NCI-H82 treated with DMSO at 0.1 percent for 48 hours (cell line): ENCODE results near the gene GALNT2.

ENCODE experiments used
- DNase-seq: peaks from one replicate; lab custom pipeline; 2025; ENCODE audit not compliant: unreplicated experiment; lab: John Stamatoyannopoulos, UW

Gene GALNT2

DNA sequence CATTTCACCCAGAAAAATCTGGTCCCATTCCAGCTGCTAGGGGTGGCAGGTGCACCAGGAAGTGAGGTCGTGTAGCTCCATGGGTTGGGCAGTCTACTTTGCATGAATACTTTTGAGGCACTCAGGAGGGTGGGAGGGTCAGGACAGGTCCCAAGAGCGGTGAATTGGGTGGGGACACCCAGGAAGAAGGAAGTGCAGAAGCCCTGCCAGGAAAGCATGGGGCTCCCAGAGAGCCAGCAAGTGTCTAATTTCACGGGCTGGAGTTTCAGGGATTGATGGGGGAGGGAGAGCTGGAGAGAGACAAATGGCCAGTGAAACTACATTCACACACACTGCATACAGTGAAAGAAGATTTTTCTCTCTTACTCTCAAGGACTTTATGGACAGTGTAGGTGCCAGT, 137.8 kb downstream of the GALNT2 start:
- DNase-seq = no peak

DNA sequence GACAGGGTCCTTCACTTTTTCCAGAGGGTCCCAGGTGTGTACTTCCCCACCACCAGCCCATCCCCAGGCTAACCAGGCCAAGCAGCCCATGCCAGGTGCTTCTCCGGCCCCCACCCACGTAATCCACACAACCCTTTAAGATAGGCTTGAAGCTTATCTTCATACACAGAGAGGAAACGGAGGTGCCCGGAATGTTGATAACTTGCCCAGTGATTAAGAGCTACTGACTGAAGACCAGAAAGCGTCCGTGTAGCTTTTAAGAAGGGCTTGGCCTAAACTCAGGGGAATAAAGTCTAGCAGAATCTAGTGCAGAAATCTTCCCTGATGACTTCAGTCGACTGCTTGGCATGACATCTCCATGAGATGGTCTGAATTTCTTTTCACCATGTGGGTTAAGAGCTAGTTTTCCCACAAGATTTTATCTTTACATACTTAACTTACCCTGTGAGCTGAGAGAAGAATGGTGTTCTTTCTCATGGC, 138.7 kb downstream of the GALNT2 start:
- DNase-seq = no peak

DNA sequence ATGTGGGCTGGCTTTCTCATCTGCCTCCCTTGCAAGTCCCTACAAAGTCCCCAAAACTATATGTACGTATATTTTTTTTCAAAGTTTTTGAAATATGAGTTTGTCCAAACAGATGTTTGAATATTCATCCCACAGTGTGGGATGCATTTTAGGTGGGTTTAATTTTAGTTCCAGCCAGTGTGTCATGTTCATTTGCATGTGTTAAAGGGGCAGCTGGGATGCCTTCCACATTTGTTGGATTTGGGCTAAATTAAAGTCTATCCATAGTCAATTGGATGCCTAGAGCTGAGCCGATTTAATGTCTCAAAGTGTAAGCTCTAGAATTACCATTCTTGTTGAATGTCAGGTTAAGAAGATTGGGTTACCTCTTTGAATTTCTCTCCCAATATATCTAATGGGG, 139.2 kb downstream of the GALNT2 start:
- no peak for DNase-seq

DNA sequence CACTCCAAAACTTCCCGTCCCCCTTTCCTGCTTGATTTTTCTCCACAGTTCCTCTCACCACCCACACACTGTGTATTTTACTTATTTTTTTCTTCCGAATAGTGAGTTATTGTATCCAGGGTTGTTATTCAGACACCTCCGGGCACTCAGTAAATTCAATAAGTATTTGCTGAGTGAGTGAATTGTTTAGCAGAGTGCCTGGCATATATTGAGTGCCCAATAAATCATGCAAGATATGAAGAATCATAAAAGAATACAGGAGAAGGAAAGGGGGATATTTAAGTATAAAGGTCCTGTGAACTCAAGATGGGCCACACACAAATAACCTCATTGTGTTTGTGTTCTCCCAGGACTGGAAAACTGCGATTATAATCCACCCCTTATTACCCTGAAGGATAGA, 139.9 kb downstream of the GALNT2 start:
- DNase-seq = no peak

DNA sequence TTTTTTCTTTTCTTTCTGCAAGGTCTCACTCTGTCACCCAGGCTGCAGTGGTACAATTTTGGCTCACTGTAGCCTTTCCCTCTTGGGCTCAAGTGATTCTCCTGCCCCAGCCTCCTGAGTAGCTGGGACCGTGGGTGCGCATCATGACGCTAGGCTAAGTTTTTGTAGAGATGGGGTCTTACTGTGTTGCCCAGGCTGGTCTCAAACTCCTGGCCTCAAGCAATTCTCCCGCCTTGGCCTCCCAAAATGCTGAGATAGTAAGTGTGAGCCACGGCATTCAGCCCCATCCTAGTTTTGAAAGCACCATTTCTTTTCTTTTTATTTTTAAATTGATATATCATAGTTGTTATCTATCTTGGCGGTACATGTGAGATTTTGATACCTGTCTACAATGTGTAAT, 140.6 kb downstream of the GALNT2 start:
- DNase-seq = no peak

DNA sequence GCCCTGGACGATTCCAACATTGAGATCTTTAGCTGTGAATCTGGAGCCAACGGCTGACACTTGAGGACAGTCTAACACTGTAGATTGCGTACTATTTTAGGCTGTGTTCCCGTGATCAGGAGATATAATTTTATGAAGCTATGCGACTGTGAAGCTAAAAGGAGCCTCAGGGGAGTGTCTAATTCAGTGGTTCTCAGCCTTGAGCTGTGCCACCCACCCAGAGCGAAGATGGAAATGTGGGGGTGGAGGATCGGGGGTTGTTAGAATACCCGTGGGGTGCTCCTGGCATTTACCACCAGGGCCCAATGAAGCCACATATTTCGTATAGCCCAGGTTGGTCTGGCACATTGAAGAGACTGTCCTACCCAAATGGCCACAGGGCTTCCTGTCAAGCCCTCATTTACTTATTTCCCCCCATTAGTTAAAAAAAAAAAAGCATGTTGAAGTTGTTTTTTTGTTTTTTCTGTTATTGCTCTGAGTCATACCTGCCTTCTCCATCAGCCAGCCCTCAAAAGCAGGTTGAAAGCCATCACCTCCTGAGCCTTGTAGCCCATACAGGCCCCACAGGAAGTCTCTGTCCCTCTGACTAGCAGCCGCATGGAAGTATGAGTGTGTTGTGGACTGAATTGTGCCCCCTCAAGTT, 141.7 kb downstream of the GALNT2 start:
- DNase-seq = no peak

DNA sequence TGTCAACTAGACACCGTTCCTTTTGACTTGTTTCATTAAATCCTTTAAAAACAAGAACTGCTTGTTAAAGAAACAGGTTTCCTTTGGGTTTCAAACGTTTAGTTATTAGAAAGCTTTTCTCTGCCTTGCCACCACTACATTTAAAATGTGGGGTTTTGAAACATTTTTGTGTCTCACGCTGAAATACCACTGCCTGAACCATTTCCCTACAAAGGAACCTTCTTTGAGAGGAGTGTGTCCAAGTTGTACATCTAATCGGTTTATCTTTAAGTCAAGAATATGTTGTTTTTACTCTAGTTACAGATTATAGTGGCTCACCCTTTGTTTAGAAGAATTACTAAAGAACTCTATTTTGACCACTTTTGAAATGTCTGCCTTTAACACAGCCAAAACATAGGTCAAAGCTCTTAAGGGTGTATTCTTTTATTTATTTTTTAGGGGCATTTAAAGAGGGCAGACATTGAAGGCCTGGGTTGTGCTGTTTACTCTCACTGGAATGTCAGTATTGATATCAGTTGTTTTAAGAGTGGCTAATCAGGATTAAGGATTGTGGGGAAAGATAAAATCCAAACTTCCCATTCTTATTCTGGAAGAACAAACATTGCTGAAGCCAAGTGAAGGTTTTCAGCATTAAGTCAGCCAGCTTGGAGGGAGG, 143.4 kb downstream of the GALNT2 start:
- no peak for DNase-seq

DNA sequence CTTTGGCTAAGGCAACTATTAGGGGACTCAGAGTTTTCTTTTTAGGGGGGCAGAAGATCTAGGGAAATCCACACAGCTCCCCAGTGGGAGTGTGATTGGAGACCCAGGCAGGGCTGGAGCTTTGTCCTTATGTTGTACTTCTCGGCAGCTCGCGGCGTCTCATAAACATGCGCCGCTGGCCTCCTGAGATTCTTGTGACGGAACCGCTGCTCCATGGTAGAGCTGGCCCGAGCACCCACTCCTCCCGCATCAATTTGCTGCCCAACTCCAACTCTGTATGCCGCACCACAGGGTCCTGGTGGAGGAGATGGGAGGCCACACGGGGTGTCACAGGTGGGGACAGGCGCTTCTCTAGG, 143.9 kb downstream of the GALNT2 start:
- no peak for DNase-seq

DNA sequence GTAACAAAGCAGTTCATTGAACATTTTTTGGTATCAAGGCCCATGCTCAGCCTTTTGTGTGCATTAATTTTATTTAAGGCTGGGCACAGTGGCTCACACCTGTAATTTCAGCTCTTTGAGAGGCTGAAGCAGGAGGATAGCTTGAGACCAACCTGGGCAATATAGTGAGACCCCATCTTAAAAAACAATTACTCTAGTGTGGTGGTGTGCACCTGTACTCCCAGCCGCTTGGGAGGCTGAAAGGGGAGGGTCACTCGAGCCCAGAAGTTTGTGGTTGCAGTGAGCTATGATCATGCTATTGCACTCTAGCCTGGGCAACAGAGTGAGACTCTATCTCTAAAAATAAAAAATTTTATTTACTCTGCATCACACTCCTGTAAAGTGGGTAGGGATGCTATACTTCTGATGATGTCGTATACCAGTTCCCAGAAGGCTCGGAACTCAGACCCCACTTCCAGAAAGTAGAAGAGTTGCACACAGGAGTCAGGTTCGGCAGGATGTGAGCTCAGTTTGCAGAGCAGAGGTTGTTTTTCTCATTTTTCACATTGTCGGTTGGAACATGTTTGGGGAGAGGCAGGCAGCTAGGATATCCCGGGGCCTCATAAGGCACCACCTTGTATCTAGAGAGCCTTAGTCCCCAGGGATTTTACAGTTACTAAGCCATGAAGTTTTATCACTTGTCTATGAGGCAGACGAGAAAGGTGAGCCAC, 144.6 kb downstream of the GALNT2 start:
- no peak for DNase-seq

DNA sequence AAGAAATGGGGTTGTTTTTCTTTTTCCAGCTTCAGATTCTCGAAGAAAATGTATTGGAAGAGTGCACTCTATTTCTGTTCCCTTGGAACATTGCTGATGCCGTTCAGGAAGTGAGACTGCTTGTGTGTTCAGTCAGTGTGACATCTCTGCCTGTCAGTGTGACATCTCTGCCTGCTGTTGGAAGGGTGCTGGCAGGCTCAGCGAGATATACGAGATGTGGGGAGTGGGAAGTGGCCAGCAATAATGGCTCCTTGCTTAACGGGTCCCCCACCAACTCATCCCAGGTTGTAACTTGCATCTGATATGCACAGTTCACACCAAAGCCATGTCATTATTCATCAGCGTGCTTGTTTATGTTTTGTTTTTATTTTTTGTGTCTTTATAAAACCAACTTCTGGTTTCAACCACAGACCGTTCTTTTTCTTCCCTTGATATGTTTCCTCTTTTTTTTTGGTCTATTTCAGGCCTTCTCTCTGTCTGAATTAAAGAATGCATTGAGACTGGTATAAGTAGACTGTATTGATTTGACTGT, 145.4 kb downstream of the GALNT2 start:
- DNase-seq = no peak

DNA sequence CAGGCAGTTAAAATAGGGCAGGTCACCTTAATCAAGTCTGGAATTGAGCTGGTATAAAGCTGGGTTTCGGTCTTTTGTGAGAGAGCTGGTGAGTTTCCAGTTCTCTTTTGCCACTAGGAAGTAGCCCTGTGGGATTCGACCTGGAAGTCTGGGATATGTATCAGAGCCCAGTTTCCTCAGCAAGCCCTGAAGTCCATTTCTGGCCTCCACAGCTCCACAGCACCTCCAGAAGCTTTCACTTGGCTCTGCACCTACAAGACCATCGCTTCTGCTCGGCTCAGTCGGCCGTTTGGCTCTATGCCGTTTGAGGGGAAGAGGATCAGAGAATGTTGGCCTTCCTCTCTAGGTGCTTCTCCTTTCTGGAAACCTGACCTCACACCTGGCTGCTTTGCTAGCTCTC, 148.0 kb downstream of the GALNT2 start:
- DNase-seq = no peak

DNA sequence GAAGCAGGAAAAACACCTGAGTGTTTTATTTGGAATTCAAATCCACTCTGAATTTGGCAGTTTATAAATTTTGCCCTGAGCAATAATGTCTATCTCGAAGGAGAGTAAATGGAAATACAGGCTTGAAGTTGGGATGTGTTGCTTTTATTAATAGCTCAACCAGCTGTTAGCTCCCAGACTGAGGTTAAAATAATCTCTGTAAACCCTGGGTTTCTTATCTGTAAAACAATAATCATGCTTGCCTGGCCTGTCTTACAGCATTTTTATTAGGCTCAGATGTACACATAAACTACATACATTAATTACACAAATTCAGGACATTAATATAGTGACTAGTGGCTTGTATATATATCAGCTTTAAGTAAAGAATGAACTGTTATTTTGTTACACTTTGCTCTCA, 148.5 kb downstream of the GALNT2 start:
- DNase-seq = no peak

DNA sequence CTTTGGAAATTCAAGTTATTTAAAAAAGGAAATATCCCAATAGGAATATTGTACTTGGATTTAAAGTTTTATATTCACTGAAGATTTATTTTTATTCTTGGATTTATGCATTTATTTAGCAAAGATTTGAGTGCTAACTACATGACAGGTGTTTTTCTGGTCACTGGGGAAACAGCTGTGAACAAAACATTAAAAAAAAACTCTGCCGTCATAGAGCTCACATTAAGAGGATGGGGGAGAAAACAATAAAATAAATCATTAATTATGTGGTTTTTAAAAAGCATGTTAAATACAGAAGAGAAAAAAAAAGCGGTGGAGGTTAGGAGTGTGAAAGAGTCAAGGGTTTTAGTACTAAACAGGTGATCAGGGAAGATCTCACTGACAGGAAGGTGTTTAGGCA, 149.9 kb downstream of the GALNT2 start:
- DNase-seq = no peak

DNA sequence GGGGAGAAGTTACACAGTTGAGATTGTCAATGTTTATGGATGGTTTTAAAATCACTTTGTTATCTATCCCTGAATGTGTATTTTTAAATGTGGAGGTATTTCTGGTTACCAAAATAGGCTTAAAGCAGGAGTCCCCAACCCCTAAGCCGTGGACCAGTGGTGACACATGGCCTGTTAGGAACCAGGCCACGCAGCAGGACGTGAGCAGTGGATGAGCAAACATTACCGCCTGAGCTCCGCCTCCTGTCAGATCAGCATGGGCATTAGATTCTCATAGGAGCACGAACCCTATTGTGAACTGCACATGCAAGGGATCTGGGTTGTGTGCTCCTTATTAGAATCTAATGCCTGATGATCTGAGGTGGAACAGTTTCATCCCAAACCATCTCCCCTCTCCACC, 151.6 kb downstream of the GALNT2 start:
- no peak for DNase-seq

DNA sequence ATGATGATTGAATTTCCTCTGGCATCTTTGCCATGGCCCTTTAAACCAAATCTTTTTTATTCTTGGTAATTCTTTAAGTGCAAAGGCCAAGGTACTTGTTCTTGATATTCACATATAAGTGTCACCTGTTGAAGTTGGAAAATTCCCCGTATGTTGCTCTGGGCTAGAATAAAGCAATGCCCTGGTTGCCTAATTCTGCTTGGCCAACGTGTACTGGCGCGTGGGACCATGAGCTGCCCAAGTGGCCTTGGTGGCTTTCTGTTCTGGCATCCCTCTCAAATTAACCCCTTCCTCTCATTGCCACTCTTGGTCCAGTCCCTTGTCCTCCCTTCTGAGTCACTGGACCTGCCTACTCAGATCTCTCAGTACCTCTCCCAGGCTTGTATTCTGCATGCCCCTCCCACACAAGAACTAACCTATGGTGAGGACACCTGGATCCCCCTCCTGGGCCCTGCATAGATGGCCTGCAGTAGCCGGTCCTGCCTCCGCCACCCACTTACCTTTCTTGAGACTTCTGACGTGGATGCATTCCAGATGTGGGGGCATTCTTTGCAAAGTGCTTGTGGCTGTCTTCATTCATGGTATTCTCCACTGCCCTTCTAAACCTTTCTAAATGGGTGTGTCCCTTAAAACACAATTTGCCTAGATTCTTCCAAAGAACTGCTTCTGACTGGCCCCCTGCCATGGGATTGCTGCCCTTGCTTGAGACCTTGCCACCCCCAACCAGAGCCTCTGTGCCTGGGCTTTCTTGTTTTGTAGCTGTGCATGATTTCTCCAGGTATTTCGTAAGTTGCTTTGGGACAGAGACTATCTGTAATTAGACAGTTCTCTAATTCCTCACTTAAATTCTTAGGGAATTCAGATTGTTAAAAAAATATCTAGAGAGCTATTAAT, 152.4 kb downstream of the GALNT2 start:
- DNase-seq = no peak

DNA sequence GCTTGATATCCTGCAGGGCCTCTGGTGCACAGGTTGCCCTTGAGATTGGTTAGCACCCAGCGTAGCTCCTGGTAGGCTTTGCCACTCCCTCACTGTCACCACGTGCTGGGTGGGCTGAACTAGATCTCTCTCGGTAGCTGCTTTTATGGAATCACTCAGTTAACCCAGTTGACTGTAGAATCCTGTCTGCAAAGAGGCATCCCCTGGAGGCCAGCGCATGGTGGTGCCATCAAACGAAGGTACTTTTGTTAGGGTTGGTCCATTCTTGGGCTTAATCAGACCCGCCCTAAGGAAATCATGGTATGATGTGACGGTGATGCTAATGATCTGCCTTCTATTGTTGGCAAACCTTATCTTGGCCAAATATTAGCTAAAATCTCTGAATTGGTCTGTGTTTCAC, 153.4 kb downstream of the GALNT2 start:
- DNase-seq = no peak

DNA sequence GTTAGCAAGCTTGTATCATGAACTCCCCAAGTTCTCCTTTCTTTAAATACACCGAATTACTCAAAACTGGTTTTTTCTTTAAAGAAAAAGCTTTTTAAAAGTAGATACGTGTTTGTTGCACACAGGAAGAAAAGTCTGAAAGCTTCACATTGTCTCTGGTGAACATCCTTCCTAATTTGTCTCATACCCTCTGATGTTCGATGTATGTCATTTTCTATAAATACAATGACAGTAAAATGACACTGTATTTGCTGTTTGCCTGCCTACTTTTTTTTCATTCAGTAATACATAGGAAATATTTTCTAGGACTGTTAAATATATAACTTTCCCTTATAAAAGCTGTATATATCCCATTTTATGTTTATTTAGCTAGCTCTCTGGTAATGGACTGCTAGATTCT, 153.9 kb downstream of the GALNT2 start:
- DNase-seq = no peak

DNA sequence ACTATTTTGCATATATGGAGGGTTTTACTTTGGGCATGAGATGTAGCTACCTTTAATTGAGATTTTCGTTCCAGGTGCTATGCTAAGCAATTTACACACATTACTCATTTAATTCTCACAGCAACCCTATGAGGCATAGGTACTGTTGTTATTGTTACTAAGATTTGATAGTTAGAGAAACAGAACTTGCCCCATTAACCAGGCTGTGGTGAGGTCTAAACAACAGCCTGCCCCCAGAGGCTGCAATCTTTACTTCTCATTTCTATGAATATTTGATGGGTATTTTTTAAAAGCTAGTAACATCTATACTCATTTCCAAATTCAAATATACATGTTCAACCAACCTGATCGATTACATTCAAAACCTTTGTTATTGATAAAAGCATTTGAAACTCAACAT, 155.6 kb downstream of the GALNT2 start:
- DNase-seq = no peak

DNA sequence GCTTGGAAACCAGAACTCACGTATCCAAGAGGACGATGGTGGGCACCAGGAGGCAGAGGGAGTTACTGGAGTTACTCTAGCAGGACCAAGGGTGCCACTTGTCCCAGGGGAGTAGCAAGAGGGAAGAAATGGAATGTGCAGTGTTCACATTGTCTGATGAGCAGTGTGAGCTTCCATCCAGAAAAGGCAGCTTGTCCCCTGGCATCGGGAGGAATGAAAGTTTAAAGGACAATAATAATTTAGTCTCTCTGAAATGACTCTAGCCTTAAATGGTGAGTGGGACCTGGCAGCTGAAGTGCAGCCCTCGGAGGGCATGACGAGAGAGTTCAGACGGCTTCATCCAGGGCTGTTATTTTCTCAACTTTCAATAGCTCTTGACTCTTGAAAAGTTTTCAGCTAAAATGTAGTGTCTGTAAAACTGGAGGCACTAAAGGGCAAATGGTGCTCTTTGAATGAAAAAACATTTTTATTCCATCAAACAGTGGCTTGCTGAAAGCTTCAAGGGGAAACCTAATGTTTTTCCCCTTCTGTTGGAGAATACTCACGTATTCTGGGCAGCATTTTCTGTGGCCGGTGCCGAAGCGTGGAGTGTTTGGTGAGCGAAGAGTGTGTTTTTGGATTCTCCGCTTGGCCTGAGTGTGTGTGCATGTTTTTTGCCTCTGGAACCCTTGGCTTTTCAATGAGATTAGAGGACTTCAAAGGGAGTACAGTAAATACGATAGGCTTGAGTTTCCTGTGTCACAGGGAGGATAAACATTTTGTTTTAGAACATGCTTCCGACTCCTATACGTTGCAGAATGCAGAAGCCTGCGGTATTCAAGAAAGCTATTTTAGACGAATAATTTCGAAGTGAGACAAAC, 157.3 kb downstream of the GALNT2 start:
- DNase-seq = no peak
